Loucy (cell line): ENCODE results near the gene C22orf15.

Experiments used
- H2AFZ ChIP-seq: fragments of 200-600 bp; sonication (generic); 2 replicates; pipeline ENCODE4 v1.6.0; 2016; ENCODE audit warnings: antibody characterized with exemption, mild to moderate bottlenecking, low read length, moderate library complexity
- H3F3A ChIP-seq: fragments of 200-600 bp; 2 replicates; pipeline ENCODE4 v1.6.0; 2016; ENCODE audit warnings: antibody characterized with exemption, low read depth, mild to moderate bottlenecking
- H3K27me3 ChIP-seq: fragments of 200-600 bp; sonication (generic); 2 replicates; pipeline ENCODE4 v1.6.1; 2014; ENCODE audit warnings: low read length, mild to moderate bottlenecking; ENCODE audit not compliant: insufficient read depth, poor library complexity, severe bottlenecking
- H3K36me3 ChIP-seq: fragments of 200-600 bp; sonication (generic); 2 replicates; pipeline ENCODE4 v1.6.1; 2016; ENCODE audit warnings: low read length; ENCODE audit not compliant: insufficient read depth
- H3K4me1 ChIP-seq: fragments of 200-600 bp; sonication (generic); 2 replicates; pipeline ENCODE4 v1.5.1; 2014; ENCODE audit warnings: low read length, mild to moderate bottlenecking; ENCODE audit not compliant: insufficient read depth, poor library complexity, severe bottlenecking
- H3K4me2 ChIP-seq: fragments of 200-600 bp; sonication (generic); 2 replicates; pipeline ENCODE4 v1.6.0; 2014; ENCODE audit warnings: antibody characterized with exemption, low read length, low read depth, mild to moderate bottlenecking; ENCODE audit not compliant: poor library complexity, severe bottlenecking
- H3K4me3 ChIP-seq: fragments of 200-600 bp; sonication (generic); 2 replicates; pipeline ENCODE4 v1.5.1; 2014; ENCODE audit warnings: low read length, mild to moderate bottlenecking, mixed read lengths; ENCODE audit not compliant: poor library complexity, severe bottlenecking
- H3K79me2 ChIP-seq: fragments of 200-600 bp; sonication (generic); 2 replicates; pipeline ENCODE4 v1.6.1; 2014; ENCODE audit warnings: low read length; ENCODE audit not compliant: insufficient read depth
- H3K9ac ChIP-seq: fragments of 200-600 bp; sonication (generic); 2 replicates; pipeline ENCODE4 v1.6.0; 2014; ENCODE audit warnings: mild to moderate bottlenecking, low read depth, low read length, moderate library complexity; ENCODE audit not compliant: poor library complexity, severe bottlenecking
- H3K9me2 ChIP-seq: fragments of 200-600 bp; sonication (generic); replicated peaks from 2 replicates; pipeline ENCODE4 v1.6.1; 2016; ENCODE audit warnings: low read depth, low read length, mixed read lengths
- H3K9me3 ChIP-seq: fragments of 200-600 bp; sonication (generic); 2 replicates; pipeline ENCODE4 v1.6.1; 2014; ENCODE audit warnings: mild to moderate bottlenecking, antibody characterized with exemption, low read length, low read depth; ENCODE audit not compliant: insufficient read depth
- H4K20me1 ChIP-seq: fragments of 200-600 bp; sonication (generic); 2 replicates; pipeline ENCODE4 v1.6.0; 2014; ENCODE audit warnings: antibody characterized with exemption, low read length, mild to moderate bottlenecking; ENCODE audit not compliant: insufficient read depth, poor library complexity, severe bottlenecking
- EZH2phosphoT487 ChIP-seq: fragments of 200-600 bp; IDR thresholded peaks from 2 replicates; pipeline ENCODE4 v1.6.1; 2018; ENCODE audit warnings: antibody characterized with exemption, mild to moderate bottlenecking, moderate library complexity, borderline replicate concordance
- TF ChIP-seq, protein P1 (sequence below): fragments of 200-600 bp; sonication (generic); conservative IDR thresholded peaks from 2 replicates; pipeline ENCODE4 v1.5.1; 2014; ENCODE audit warnings: mild to moderate bottlenecking, antibody characterized with exemption, low read length

C22orf15 gene

DNA sequence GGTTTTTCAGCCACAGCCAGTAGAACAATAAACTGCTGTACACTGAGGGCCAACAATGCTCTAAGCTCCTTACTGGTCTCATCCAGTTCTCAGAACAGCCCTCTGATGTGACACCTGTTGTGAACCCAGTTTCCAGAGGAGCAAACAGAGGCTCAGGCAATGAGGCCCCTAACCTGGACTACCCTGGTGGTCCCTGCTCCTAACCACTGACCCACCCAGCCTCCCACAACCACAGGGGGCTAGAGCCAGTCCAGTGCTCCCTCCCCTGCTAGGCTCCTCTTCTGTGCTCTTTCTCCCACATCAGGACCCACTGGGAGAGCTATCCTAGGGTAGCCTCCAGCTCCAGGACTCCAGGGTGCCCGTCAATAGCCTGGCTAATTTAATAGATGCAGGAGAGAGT lies 19.9 kb downstream of the C22orf15 start:
- TF ChIP-seq, protein P1, sequence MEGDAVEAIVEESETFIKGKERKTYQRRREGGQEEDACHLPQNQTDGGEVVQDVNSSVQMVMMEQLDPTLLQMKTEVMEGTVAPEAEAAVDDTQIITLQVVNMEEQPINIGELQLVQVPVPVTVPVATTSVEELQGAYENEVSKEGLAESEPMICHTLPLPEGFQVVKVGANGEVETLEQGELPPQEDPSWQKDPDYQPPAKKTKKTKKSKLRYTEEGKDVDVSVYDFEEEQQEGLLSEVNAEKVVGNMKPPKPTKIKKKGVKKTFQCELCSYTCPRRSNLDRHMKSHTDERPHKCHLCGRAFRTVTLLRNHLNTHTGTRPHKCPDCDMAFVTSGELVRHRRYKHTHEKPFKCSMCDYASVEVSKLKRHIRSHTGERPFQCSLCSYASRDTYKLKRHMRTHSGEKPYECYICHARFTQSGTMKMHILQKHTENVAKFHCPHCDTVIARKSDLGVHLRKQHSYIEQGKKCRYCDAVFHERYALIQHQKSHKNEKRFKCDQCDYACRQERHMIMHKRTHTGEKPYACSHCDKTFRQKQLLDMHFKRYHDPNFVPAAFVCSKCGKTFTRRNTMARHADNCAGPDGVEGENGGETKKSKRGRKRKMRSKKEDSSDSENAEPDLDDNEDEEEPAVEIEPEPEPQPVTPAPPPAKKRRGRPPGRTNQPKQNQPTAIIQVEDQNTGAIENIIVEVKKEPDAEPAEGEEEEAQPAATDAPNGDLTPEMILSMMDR = no peak
- TF ChIP-seq EZH2phosphoT487 = no peak

DNA sequence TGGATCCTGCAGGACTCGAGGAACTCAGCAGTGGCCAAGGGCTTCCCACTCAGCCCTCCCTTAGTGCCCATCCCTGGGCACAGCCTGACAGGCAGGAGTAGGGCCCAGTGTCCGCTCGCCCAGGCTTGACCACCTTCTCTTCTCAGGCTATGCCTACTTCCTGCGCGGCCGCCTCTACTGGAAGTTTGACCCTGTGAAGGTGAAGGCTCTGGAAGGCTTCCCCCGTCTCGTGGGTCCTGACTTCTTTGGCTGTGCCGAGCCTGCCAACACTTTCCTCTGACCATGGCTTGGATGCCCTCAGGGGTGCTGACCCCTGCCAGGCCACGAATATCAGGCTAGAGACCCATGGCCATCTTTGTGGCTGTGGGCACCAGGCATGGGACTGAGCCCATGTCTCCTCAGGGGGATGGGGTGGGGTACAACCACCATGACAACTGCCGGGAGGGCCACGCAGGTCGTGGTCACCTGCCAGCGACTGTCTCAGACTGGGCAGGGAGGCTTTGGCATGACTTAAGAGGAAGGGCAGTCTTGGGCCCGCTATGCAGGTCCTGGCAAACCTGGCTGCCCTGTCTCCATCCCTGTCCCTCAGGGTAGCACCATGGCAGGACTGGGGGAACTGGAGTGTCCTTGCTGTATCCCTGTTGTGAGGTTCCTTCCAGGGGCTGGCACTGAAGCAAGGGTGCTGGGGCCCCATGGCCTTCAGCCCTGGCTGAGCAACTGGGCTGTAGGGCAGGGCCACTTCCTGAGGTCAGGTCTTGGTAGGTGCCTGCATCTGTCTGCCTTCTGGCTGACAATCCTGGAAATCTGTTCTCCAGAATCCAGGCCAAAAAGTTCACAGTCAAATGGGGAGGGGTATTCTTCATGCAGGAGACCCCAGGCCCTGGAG lies 20.7 kb downstream of the C22orf15 start:
- TF ChIP-seq, protein P1 = no peak
- TF ChIP-seq EZH2phosphoT487 = no peak
- Histone ChIP-seq H3K79me2 (peaks cover 13% of the 10 kb centered on the region), H3K4me1 (peaks cover 18% of the 10 kb centered on the region), H4K20me1 (peaks cover 12% of the 10 kb centered on the region), H3K9me3 (no peaks in the 10 kb centered on the region), H3K4me3 (no peak overlapping the region), H3K27me3 (no peaks in the 10 kb centered on the region), H3K4me2 (no peak overlapping the region), H3K9me2 (no peaks in the 10 kb centered on the region), H3K36me3 (no peaks in the 10 kb centered on the region), H3F3A (no peaks in the 10 kb centered on the region), H2AFZ (no peak overlapping the region), H3K9ac (no peak overlapping the region)

More for the DNA sequence above, 19.9 kb downstream of the C22orf15 start:
- Histone ChIP-seq H3K9me3 (no peaks in the 10 kb centered on the region), H3K9ac (no peak overlapping the region), H3K9me2 (no peaks in the 10 kb centered on the region), H3K4me2 (no peak overlapping the region), H3K79me2 (peaks cover 5% of the 10 kb centered on the region), H3K4me1 (peaks cover 10% of the 10 kb centered on the region), H3F3A (no peaks in the 10 kb centered on the region), H3K36me3 (no peaks in the 10 kb centered on the region), H2AFZ (no peak overlapping the region), H3K27me3 (no peaks in the 10 kb centered on the region), H4K20me1 (peaks cover 4% of the 10 kb centered on the region), H3K4me3 (no peak overlapping the region)

GRCh38 chr22:23784215-23784732 lies 21.5 kb downstream of the C22orf15 start:
- Histone ChIP-seq H2AFZ (no peak overlapping the region), H3K36me3 (no peaks in the 10 kb centered on the region), H4K20me1 (peaks cover 20% of the 10 kb centered on the region), H3K4me2 (no peak overlapping the region), H3K27me3 (no peaks in the 10 kb centered on the region), H3K9ac (no peak overlapping the region), H3K79me2 (peaks cover 20% of the 10 kb centered on the region), H3K4me3 (no peak overlapping the region), H3K9me2 (no peaks in the 10 kb centered on the region), H3K9me3 (no peaks in the 10 kb centered on the region), H3F3A (no peaks in the 10 kb centered on the region), H3K4me1 (peaks cover 25% of the 10 kb centered on the region)
- TF ChIP-seq, protein P1 = no peak
- TF ChIP-seq EZH2phosphoT487 = no peak
